Vagina (tissue), 2 donors: ENCODE measurements around the gene TMTC2.

Experiments used
- POLR2A ChIP-seq, 2 donors: fragments of 450-650 bp; IDR thresholded peaks; one replicate each; pipeline ENCODE4 v1.6.1; 2017; ENCODE audit warnings: antibody characterized with exemption in 2 of 2, mild to moderate bottlenecking in 2 of 2, moderate library complexity in 2 of 2
- POLR2AphosphoS5 ChIP-seq, 2 donors: sonication (generic); formaldehyde crosslinking; IDR thresholded peaks; one replicate each; pipeline ENCODE4 v1.9.0; 2017; ENCODE audit warnings: antibody characterized with exemption in 2 of 2, mild to moderate bottlenecking in 2 of 2, low read depth in 1 of 2; ENCODE audit not compliant: insufficient read depth in 1 of 2
- TF ChIP-seq, protein P1 (sequence below), 3 experiments: fragments of 450-650 bp in 2 of 3; fragments of 200-600 bp in 1 of 3; sonication (generic) in 1 of 3; IDR thresholded peaks; one replicate each; pipeline ENCODE4 v1.5.1; 2017 to 2019; ENCODE audit warnings: antibody characterized with exemption in 3 of 3, mild to moderate bottlenecking in 2 of 3, moderate library complexity in 2 of 3

DNA sequence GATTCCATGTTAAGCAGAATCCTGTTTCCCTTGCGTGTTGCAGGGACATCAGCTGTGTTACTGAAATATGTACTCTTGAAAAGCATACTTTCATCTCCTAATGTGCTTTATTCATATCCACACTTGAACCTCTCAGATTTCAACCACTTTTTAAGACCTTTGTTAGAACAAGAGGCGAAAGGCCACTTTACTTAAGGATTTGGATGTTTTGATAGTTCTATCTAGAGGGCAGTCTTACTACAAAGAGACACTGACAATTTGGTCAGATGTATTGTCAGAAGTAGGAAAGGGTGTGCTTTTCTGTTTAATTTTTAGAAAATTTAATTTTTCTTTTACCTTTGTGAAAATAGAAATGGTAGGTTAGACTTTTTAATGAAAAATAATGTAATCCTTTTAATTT lies 267.9 kb downstream of the TMTC2 start:
- TF ChIP-seq, protein P1, sequence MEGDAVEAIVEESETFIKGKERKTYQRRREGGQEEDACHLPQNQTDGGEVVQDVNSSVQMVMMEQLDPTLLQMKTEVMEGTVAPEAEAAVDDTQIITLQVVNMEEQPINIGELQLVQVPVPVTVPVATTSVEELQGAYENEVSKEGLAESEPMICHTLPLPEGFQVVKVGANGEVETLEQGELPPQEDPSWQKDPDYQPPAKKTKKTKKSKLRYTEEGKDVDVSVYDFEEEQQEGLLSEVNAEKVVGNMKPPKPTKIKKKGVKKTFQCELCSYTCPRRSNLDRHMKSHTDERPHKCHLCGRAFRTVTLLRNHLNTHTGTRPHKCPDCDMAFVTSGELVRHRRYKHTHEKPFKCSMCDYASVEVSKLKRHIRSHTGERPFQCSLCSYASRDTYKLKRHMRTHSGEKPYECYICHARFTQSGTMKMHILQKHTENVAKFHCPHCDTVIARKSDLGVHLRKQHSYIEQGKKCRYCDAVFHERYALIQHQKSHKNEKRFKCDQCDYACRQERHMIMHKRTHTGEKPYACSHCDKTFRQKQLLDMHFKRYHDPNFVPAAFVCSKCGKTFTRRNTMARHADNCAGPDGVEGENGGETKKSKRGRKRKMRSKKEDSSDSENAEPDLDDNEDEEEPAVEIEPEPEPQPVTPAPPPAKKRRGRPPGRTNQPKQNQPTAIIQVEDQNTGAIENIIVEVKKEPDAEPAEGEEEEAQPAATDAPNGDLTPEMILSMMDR (IDR thresholded peaks at IDR 0.05): no peak
- TF ChIP-seq POLR2A (IDR thresholded peaks at IDR 0.05): no peak
- no peak for TF ChIP-seq POLR2AphosphoS5 (IDR thresholded peaks at IDR 0.05; ENCODE audit: insufficient read depth in 1 of 2, low read depth in 1 of 2)
